HCT116 (cell line): ENCODE measurements around the gene CD248. TPM values are rescaled to one million over a fixed set of nuclear protein-coding genes. Genes with fewer than 3 reads are reported as not detected.

Experiments
- ATAC-seq: fragments of 200-7000 bp; cut with Tn5 transposase; 2 replicates; pipeline ENCODE4 v1.9.1; 2020; ENCODE audit warnings: mild to moderate bottlenecking, moderate library complexity
- BruUV-seq: library from RNA; stranded (reverse); fragments of 400-500 nt; replicated peaks from 2 replicates; lab custom pipeline; 2021; lab: Mats Ljungman, UMichigan
- CTCF ChIA-PET: fragments of 300-600 bp; sonication (Branson Sonifier 250); formaldehyde crosslinking; loops from one replicate; lab custom pipeline; 2021; ENCODE audit warnings: antibody characterized with exemption; lab: Charles Lee
- POLR2A ChIA-PET: fragments of 300-600, 350-600 bp; sonication (Branson Sonifier 250); formaldehyde crosslinking; loops from one replicate; lab custom pipeline; 2021; ENCODE audit warnings: antibody characterized with exemption; lab: Charles Lee
- RAD21 ChIA-PET, 2 experiments: fragments of 300-600 bp; sonication (Branson Sonifier 250); formaldehyde crosslinking; loops; one replicate each; lab custom pipeline; 2023; ENCODE audit warnings: low total read pairs in 2 of 2; ENCODE audit not compliant: uncharacterized antibody in 2 of 2, unreplicated experiment in 2 of 2, low non-redundant PET in 1 of 2; lab: Charles Lee
- DNase-seq: peaks from one replicate; pipeline ENCODE4 v3.0.0-alpha.2; 2010; ENCODE audit warnings: low read depth, low spot score
- H2AFZ ChIP-seq: fragments of 200-600 bp; shearing (Covaris generic), sonication (generic); 2 replicates; pipeline ENCODE4 v1.6.1; 2017; ENCODE audit warnings: low read depth, mixed run types, mixed read lengths, antibody characterized with exemption, low read length; ENCODE audit not compliant: poor library complexity, severe bottlenecking
- H3K27ac ChIP-seq: 2 replicates; pipeline ENCODE4 v1.5.1; 2012; ENCODE audit warnings: low read depth, low read length
- H3K27me3 ChIP-seq: fragments of 200-600 bp; sonication (generic); 2 replicates; pipeline ENCODE4 v1.6.1; 2016; ENCODE audit warnings: mixed run types, low read length, mixed read lengths; ENCODE audit not compliant: insufficient read depth
- H3K36me3 ChIP-seq, 2 experiments: fragments of 200-500 bp in 1 of 2; fragments of 200-600 bp in 1 of 2; sonication (Bioruptor generic) in 1 of 2; sonication (generic) in 1 of 2; 2 replicates each; pipeline versions ENCODE4 v1.5.1 to v1.6.1; 2014 to 2016; ENCODE audit warnings: low read length in 2 of 2, inconsistent platforms in 1 of 2, mixed read lengths in 1 of 2, mixed run types in 1 of 2; ENCODE audit not compliant: insufficient read depth in 2 of 2, control insufficient read depth in 1 of 2
- H3K4me1 ChIP-seq, 2 experiments: fragments of 200-600 bp in 1 of 2; sonication (generic) in 1 of 2; 2 replicates each; pipeline versions ENCODE4 v1.5.1 to v1.6.1; 2012 to 2017; ENCODE audit warnings: low read length in 2 of 2, inconsistent platforms in 1 of 2, mild to moderate bottlenecking in 1 of 2, mixed read lengths in 1 of 2, mixed run types in 1 of 2, moderate library complexity in 1 of 2; ENCODE audit not compliant: insufficient read depth in 2 of 2, control insufficient read depth in 1 of 2
- H3K4me2 ChIP-seq: fragments of 200-600 bp; sonication (generic); 2 replicates; pipeline ENCODE4 v1.6.1; 2017; ENCODE audit warnings: mixed run types, low read length, mixed read lengths
- H3K4me3 ChIP-seq, 2 experiments: fragments of 200-600 bp in 1 of 2; sonication (generic) in 1 of 2; replicated peaks in 1 of 2; 2 replicates each; pipeline ENCODE4 v1.5.1; 2011 to 2016; ENCODE audit warnings: low read length in 2 of 2, control low read depth in 1 of 2, low read depth in 1 of 2, mild to moderate bottlenecking in 1 of 2, mixed read lengths in 1 of 2, mixed run types in 1 of 2
- H3K79me2 ChIP-seq: fragments of 200-600 bp; sonication (generic); 2 replicates; pipeline ENCODE4 v1.6.1; 2017; ENCODE audit warnings: mild to moderate bottlenecking, mixed run types, low read length, moderate library complexity, mixed read lengths; ENCODE audit not compliant: insufficient read depth
- H3K9ac ChIP-seq: fragments of 200-600 bp; sonication (generic); 2 replicates; pipeline ENCODE4 v1.6.1; 2016; ENCODE audit warnings: low read length, mixed read lengths
- H3K9me2 ChIP-seq: fragments of 200-600 bp; sonication (generic), shearing (Covaris generic); 2 replicates; pipeline ENCODE4 v1.6.1; 2017; ENCODE audit warnings: mixed run types, mild to moderate bottlenecking, moderate library complexity; ENCODE audit not compliant: insufficient read depth
- H3K9me3 ChIP-seq, 2 experiments: fragments of 200-500 bp in 1 of 2; fragments of 200-600 bp in 1 of 2; sonication (Bioruptor generic) in 1 of 2; sonication (generic) in 1 of 2; 2 replicates each; pipeline ENCODE4 v1.6.1; 2014 to 2017; ENCODE audit warnings: low read length in 2 of 2, mixed read lengths in 2 of 2, inconsistent platforms in 1 of 2, low read depth in 1 of 2, mild to moderate bottlenecking in 1 of 2, mixed run types in 1 of 2, moderate library complexity in 1 of 2; ENCODE audit not compliant: control insufficient read depth in 1 of 2, insufficient read depth in 1 of 2
- H4K20me1 ChIP-seq: fragments of 200-600 bp; sonication (generic), shearing (Covaris generic); 2 replicates; pipeline ENCODE4 v1.6.1; 2017; ENCODE audit warnings: mixed run types, mild to moderate bottlenecking, moderate library complexity; ENCODE audit not compliant: insufficient read depth
- ATF3 ChIP-seq: IDR thresholded peaks from 2 replicates; pipeline ENCODE4 v1.6.1; 2012
- CBX3 ChIP-seq: IDR thresholded peaks from 2 replicates; pipeline ENCODE4 v1.6.1; 2012; ENCODE audit warnings: low read depth
- CEBPB ChIP-seq: IDR thresholded peaks from 2 replicates; pipeline ENCODE4 v1.6.1; 2012; ENCODE audit warnings: low read depth
- EGR1 ChIP-seq: IDR thresholded peaks from 2 replicates; pipeline ENCODE4 v1.6.1; 2012; ENCODE audit warnings: low read depth
- EZH2 ChIP-seq: fragments of 200-600 bp; sonication (generic); IDR thresholded peaks from 2 replicates; pipeline ENCODE4 v1.6.1; 2017; ENCODE audit warnings: antibody characterized with exemption, mixed run types
- JUND ChIP-seq: IDR thresholded peaks from 2 replicates; pipeline ENCODE4 v1.6.1; 2012
- MAX ChIP-seq: IDR thresholded peaks from 2 replicates; pipeline ENCODE4 v1.6.1; 2012
- POLR2A ChIP-seq: IDR thresholded peaks from 2 replicates; pipeline ENCODE4 v1.7.0; 2011; ENCODE audit warnings: borderline replicate concordance; ENCODE audit not compliant: insufficient read depth, insufficient read length; ENCODE audit errors: extremely low read depth
- POLR2AphosphoS5 ChIP-seq: IDR thresholded peaks from 2 replicates; pipeline ENCODE4 v1.6.1; 2011; ENCODE audit warnings: mild to moderate bottlenecking, low read depth, low read length, moderate library complexity
- RAD21 ChIP-seq: IDR thresholded peaks from 2 replicates; pipeline ENCODE4 v1.6.1; 2012; ENCODE audit warnings: low read depth, mild to moderate bottlenecking
- REST ChIP-seq: IDR thresholded peaks from 2 replicates; pipeline ENCODE4 v1.6.1; 2012; ENCODE audit warnings: low read depth
- SP1 ChIP-seq: IDR thresholded peaks from 2 replicates; pipeline ENCODE4 v1.6.1; 2012; ENCODE audit warnings: low read depth
- ZFX ChIP-seq: fragments of 450-650 bp; IDR thresholded peaks from 2 replicates; pipeline ENCODE4 v1.6.1; 2017
- intact Hi-C: fragments of 100-400 bp; cut with micrococcal nuclease; formaldehyde crosslinking; loops from 2 replicates; pipeline ENCODE4 v1.10.0; 2022
- total RNA-seq: library from RNA; stranded (reverse); gene quantifications from one replicate; pipeline ENCODE4 v1.2.1, GENCODE V29; 2021; ENCODE audit not compliant: unreplicated experiment

The CD248 gene
- total RNA-seq, 1 experiment from 2014 or later = 0.32 TPM

GRCh38 chr11:66279092-66279734 is 37.6 kb downstream of the CD248 start:
- POLR2A ChIA-PET = no interaction called here
- peaks cover 0 to 3% of the 10 kb centered on the region in 2 experiments; a peak in 3 of 4 replicates for H3K36me3 ChIP-seq
- H3K27ac ChIP-seq = no peak overlapping the region
- no TSS peak for BruUV-seq
- no peak overlapping the region for H3K4me3 ChIP-seq
- RAD21 ChIA-PET = no interaction called here
- no peak overlapping the region for H2AFZ ChIP-seq
- no peak for ATAC-seq
- no peaks in the 10 kb centered on the region for H3K79me2 ChIP-seq
- H3K9me3 ChIP-seq = no peaks in the 10 kb centered on the region
- no peak overlapping the region for H3K9ac ChIP-seq
- intact Hi-C loops = no loop called here
- no peaks in the 10 kb centered on the region for H3K9me2 ChIP-seq
- no peak for DNase-seq
- no peaks in the 10 kb centered on the region for H4K20me1 ChIP-seq
- no peaks in the 10 kb centered on the region for H3K27me3 ChIP-seq
- CTCF ChIA-PET = no interaction called here
- H3K4me1 ChIP-seq = peaks cover 0 to 26% of the 10 kb centered on the region in 2 experiments; a peak in 2 of 4 replicates
- H3K4me2 ChIP-seq = no peak overlapping the region
- no peak for TF ChIP-seq CBX3
- TF ChIP-seq ATF3 = no peak
- TF ChIP-seq ZFX = no peak
- TF ChIP-seq SP1 = no peak
- no peak for TF ChIP-seq JUND
- no peak for TF ChIP-seq RAD21
- no peak for TF ChIP-seq EZH2
- no peak for TF ChIP-seq REST
- TF ChIP-seq POLR2AphosphoS5 = no peak
- no peak for TF ChIP-seq MAX
- no peak for TF ChIP-seq POLR2A
- TF ChIP-seq CEBPB = no peak
- no peak for TF ChIP-seq EGR1
